GM21447 (cell line): ENCODE measurements around the gene DSCAML1.
"Not testable (repeated sequence)": the region's sequence is repeated elsewhere in the genome, so short reads cannot be mapped to it uniquely, and the experiment has no call there.

Experiments used
- ATAC-seq: cut with Tn5 transposase; IDR thresholded peaks from one replicate; pipeline ENCODE4 v1.9.1; 2021; ENCODE audit not compliant: unreplicated experiment

The DSCAML1 gene

DNA sequence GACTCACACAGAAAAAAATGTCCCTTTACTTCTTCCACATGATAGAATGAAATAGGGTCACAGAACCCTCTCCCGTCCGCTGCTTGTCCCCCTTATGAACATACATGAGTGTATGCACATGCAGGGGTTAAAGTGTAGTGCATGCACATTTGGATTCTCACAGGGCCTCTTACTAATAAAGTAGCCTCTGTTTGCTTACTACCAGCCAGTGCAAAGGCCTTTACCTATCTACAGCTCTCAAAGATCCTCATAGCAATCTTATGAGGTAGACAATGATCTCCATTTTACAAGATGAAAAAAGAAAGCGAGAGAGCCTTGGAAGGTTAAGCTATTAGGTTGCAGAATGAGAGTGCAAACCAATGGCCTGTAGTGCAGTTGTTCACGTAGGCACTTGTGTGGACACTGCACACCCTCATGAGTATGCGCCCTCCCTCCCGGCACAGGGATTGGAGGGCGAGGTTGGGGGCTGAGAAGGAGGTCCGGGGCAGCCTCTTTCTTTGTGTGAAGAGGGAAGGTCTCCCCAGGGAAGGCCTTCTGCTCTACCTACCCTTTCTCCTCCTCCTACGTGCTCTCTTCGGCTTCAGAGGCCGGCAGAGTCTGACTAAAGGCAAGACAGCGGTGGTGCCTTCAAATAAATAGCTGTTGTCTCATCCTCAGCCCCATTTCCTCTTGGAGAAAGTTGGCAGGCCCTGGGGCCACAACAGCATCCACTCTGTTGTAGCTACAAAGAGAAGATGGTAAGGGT, 378.1 kb downstream of the DSCAML1 start:
- ATAC-seq = no peak

DNA sequence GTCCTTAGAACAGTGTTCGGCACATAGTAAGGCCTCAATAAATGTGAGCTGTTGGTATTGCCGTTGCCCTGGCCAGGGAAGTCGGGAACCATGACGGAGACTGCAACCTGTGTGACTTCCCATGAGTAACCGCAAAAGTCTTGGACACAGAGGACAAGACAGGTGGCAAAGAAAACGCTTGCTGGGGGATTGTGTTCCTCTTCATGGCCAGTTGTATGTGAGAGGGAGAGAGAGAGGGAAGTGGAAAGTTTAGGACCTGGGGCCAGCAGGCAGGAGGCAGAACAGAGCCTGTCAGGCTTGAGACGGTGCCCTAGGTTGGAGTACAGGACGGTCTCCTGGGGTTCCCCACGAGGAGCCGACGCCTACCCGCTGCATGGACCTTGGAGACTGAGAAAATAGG, 379.2 kb downstream of the DSCAML1 start:
- ATAC-seq = no peak

DNA sequence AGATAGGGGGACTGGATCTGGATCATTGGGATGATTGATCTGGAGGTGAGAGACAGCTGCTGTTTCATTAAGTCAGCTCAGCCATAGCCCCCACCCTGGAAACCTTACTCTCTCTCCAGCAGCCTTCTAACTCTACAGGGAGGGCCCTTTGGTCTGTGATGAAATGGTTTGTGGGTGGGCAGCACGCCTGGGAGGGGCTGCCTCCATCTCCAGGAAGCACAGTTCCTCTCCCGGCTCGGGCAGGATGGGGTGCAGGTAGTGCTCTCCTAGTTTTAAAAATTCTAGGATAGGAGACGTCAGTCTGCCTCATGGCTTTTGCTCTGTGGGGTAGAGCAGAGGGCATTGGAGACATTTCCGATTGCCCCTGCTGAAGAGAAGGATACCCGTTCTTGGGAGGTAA, 379.7 kb downstream of the DSCAML1 start:
- no peak for ATAC-seq

DNA sequence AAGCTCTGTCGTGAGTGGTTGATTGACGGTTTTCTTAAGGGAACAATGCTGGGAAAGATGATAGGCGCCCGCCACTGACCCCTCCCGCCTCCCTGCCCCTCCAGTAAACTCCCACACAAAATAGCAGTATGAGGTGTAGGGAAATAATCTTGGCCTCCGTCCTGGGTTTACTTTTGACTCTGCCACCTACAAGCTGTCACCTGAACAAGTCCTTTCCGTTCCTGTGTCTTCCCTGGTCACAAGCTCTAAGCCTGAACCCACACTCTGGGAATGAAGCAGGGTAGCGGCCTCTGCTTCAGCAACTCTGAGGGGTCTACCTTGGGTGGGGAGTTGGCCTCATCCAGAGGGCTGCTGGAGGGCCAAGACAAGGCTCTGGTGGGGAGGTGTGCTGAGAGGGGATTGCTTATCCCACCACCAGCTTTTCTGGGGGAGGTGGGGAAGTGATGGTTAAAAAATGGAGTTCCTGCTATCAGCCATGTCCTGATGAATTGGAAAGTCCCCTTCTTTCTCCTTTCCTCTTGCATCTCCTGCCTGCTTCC, 381.6 kb downstream of the DSCAML1 start:
- no peak for ATAC-seq

DNA sequence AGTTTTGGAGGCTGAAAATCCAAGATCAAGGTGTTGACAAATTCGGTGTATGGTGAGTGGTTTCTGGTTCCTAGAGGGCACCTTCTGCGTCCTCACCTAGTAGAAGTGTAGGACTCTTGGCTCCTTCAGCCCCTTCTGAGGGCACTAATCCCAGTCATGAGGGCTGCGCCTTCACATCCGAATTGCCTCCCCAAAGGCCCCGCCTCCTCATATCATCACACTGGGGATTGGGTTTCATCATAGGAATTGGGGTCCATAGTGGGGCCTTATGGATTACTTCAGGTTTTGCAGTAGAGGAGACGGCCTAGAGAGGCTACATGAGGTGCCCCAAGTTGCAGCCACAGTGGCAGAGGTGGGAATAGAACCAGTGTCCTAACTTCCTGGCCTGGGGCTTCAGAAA, 382.3 kb downstream of the DSCAML1 start:
- no peak for ATAC-seq

DNA sequence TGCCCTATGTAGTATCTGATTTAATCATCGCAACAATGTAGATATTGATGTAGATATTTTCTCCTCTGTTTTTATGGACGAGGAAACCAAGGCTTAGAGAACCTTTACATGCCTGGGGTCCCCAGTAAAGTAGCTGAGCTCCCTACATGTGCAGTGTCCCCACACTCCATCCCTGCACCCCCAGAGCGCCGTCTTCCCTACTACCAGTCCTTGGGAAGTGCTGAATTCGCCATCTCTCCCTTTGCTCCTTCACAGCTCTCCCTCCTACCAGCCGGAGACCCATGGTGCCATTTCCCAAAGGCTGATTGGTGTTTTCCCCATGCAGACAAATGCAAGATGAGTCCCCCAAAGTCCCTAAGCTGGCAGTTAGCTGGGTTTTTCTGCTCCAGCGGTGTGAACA, 383.4 kb downstream of the DSCAML1 start:
- no peak for ATAC-seq

DNA sequence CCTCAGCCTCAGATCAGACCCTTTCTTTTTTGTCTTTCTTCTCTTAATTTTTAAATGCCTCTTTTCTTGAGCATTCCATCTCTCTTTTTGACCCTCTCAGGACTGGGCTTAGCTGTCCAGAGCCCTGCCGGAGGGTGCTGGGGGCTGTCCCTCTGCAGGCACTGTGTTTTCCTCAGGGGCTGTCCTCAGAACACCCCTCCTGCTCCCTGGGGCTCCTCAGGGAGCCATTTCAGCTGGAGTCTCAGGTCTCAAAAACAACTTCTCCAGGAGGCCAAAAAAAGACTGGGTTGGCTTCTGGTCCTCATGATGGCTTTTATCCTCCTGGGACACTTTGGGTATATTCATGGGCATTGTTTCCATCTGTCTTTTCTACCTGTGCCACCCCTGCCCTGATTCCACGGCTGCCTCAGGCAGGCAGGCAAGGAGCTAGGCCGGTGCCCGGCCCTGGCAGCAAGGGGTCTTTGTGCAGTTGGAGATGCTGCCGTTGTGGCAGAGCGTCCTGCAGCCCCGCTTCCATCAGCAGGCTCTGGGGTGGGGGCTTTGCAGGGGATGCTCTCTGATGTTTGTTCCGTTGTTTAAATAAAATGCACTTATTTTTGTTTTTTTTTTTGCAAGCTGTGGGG, 384.3 kb downstream of the DSCAML1 start:
- no peak for ATAC-seq

DNA sequence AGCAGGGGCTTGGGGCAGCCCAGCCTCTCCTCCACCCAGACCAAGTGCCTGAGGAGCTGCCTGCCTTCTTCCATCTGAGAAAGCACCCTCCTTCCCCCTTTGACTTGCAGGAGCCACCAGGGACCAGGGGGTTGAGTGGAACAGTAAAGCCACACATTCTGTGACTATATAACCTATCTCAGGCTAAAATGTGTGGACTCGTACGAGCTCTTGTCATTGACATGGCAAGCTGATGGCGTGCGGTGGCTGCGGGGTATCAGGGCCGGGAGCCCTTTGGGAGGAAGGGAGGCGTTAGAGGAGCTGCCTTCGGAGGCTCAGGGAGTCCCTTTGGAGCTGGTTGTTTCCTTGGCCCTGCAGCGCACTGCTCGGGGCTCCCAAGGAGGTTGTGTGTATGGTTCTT, 384.8 kb downstream of the DSCAML1 start:
- ATAC-seq = no peak

DNA sequence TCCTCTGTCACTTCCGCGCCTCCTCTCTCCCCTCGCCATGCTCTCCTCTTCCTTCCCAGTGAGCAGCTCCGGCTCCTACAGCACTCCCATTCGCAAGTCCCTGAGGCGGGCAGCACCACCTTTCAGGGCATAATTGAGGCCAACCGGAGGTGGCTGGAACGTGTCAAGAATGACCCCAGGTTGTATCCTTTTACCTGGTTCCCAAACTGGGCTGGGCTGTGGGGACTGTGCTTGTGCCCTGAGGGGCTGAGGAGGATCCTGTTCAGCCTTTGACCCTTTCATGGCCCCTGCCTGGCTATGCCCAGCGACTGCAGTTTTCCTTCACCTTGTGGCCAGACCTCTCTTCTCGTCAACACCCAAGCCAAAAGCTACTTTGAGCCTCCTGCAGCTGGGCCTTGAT, 385.3 kb downstream of the DSCAML1 start:
- ATAC-seq = no peak

DNA sequence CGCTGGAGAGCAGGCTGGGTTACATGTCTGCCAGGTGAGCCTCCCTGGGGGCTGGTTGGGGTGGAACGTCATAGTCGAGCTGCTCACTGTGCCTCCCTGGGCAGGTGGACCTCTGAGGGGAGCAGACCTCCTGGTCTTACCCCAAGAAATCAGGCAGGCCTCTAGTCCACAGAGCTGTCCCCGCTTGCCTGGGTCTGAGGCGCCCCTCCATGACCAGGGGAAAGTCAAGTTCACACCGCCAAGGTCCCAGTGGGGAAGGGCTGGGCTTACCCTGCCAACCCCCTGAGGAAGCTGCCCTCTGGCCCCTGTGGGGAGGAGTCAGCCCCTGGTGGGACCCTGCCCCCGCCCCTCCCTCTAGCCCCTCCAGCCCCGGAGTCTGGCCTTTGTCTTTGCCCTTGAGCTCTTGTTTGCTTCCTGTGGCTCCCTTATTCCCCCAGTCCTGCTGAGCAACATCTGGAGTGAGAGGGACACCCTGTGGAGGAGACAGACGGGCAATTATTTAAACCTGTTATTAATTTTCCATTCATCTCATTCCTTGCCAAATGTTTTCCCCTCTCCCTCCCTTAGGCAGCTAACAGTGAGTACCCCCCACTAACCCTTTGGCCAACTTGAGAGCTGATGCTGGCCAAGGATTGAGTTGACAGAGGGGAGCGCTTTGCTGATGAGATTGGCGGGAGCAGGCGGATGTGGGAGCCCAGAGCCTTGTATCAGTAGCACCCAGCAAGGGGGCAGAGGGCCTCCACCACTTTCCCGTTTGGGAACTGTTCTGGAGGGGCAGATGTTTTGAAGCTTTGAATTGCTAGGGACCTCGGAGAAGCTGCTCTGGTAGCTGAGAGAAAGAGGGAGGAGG, 385.9 kb downstream of the DSCAML1 start:
- no peak for ATAC-seq

DNA sequence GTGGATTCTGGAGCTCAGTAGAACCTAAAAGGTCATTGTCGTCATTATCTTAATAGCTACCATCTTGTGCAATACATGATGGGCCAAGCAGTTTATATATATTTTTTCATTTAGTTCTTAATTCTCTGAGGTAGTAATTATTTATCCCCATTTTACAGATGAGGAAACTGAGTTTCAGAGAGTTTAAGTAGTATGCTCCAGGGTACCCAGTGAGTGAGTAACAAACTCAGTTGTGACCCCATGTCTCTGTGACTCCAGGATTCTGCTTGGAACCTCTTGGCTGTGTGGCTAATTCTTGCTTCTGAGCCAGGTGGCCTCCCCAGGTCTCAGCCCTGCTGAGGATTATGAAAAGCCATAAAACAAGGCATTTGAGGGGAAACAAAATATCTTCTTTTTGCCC, 386.8 kb downstream of the DSCAML1 start:
- no peak for ATAC-seq

DNA sequence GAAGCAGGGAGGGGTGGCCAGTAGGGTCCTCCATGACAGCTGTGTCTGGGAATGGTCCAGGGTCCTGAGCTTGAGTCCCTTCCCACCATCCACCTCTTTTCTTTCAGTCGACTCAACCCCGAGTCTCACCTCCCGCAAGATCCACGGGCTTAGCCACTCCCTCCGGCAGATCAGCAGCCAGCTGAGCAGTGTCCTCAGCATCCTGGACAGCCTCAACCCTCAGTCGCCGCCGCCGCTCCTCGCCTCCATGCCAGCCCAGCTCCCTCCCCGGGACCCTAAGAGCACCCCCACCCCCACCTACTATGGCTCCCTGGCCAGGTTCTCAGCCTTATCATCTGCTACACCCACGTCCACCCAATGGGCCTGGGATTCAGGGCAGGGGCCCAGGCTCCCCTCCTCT, 387.5 kb downstream of the DSCAML1 start:
- ATAC-seq = no peak

DNA sequence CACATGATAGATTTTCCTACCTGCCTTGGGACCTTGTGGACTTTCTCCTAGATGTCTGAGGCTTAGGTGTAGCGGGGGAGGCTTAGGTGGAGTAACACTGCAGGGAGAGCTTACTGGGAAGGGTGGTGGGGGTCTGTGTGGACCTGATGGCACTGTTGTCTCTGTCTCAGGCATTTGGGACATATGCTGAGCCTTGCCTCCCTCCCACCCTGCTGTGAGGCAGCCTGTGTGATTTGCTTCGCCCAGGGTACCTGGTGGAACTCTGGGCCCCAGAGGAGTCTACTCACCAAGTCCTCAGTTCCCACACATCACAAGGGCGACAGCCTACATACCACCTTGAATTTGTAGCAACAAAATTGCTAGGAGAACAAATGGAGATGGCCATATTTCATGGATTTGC, 388.7 kb downstream of the DSCAML1 start:
- no peak for ATAC-seq

DNA sequence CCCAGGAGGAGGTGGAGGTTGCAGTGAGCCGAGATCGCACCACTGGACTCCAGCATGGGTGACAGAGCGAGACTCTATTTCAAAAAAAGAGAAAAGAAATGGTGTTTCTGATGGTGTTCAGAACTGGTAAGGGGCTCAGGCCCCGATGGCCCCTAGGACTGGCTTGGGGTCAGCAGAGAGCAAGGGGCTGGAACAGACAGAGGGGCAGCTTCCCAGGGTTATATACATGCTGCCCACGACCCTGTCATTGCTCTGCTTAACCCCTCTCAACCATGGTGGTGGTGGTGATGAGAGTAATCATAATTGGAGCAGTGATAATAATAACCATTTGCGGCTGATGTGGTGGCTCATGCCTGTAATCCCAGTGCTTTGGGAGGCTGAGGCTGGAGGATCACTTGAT, 390.0 kb downstream of the DSCAML1 start:
- ATAC-seq = no peak

DNA sequence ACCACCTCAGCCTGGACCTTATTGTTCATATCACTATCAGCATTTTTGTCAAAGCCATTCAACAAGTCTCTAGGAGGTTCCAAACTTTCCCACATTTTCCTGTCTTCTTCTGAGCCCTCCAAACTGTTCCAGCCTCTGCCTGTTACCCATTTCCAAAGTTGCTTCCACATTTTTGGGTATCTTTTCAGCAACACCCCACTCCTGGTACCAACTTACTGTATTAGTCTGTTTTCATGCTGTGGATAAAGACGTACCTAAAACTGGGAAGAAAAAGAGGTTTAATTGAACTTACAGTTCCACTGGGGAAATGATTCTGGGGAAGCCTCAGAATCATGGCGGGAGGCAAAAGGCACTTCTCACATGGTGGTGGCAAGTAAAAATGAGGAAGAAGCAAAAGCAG, 391.1 kb downstream of the DSCAML1 start:
- not testable (repeated sequence) for ATAC-seq

DNA sequence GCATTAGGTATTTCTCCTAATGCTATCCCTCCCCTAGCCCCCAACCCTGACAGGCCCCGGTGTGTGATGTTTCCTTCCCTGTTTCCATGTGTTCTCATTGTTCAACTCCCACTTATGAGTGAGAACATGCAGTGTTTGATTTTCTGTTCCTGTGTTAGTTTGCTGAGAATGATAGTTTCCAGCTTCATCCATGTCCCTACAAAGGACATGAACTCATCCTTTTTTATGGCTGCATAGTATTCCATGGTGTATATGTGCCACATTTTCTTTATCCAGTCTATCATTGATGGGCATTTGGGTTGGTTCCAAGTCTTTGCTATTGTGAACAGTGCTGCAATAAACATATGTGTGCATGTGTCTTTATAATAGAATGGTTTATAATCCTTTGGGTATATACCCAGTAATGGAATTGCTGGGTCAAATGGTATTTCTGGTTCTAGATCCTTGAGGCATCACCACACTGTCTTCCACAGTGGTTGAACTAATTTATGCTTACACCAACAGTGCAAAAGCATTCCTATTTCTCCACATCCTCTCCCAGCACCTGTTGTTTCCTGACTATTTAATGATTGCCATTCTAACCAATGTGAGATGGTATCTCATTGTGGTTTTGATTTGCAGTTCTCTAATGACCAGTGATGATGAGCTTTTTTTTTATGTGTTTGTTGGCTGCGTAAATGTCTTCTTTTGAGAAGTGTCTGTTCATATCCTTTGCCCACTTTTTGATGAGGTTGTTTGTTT, 397.7 kb downstream of the DSCAML1 start:
- not testable (repeated sequence) for ATAC-seq

DNA sequence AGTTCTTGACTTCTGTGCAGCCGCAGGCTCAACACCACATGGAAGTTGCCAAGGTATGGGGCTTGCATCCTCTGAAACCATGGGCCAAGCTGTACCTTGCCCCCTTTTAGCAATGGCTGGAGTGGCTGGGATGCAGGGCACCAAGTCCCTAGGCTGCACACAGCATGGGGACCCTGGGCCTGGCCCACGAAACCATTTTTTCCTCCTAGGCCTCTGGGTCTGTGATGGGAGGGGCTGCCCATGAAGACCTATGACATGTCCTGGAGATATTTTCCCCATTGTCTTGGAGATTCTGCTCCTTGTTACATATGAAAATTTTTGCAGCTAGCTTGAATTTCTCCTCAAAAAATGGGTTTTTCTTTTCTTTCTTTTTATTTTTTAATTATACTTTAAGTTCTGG, 398.4 kb downstream of the DSCAML1 start:
- ATAC-seq = not testable (repeated sequence)

DNA sequence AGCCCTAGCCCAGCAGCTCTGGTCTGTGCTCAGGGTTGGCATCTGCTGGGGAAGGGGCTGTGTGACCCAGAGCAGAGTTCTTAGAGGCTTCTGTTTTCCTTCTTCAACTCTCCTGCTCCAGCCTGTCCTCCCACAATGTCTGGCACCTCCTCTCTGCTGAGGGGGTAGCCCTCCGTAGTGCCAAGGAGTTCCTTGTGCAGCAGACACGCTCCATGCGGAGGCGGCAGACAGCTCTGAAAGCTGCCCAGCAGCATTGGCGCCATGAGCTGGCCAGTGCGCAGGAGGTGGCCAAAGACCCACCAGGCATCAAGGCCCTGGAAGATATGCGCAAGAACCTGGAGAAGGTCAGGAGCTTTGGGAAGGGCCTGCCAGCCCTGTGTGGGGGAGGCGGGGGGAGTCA, 400.0 kb downstream of the DSCAML1 start:
- ATAC-seq = no peak

DNA sequence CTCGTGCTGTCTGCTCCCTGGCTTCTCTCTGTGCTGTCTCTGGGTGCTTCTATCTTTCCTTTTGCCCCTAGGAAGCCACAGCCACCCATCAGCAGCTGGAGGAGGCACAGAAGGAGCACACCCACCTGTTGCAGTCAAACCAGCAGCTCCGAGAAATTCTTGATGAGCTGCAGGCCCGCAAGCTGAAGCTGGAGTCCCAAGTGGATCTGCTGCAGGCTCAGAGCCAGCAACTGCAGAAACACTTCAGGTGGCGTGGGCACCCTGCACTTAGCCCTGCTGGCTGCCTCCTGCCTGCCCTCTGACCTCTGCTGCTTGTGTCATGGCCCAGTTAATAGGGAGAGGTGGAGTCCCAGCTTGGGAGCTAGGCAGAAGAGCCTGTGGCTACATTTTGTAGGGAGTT, 401.5 kb downstream of the DSCAML1 start:
- ATAC-seq = no peak

DNA sequence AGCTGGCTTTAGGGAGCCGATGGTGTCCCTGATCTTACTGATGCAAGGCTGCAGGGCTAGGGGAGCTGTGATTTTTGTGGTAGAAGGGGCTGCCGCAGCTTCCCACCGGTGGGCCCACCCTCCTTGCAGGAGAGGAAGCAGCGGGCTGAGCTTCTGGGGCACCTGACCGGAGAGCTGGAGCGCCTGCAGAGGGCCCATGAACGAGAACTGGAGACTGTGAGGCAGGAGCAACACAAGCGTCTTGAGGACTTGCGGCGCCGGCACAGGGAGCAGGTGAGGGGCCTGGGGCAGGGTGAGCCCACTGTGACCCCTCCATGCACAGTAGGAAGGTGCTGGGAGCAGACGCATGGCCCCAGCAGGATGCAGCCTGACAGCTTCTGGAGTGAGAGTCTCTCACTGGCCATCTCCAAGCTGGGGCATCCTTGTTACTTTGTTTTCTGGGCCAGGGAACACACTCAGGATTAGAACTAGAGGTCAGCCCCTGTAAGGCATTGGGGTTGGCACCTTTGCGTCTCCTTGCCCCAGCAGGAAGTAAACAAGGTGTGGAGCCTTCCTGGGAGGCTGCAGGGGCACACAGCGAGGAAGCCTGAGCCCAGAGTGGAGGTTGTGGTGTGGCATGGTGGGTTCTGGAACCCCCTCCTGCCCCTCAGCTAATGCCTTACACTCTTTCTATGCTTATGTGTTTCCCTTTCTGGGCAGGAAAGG, 402.6 kb downstream of the DSCAML1 start:
- ATAC-seq = no peak
